Endothelial cell of umbilical vein (primary cell): ENCODE results near the gene CEP72. TPM values are rescaled to one million over a fixed set of nuclear protein-coding genes. Genes with fewer than 3 reads are reported as not detected.

Experiments
- BruUV-seq: library from RNA; stranded (reverse); fragments of 400-500 nt; replicated peaks from 2 replicates; lab custom pipeline; 2021; lab: Mats Ljungman, UMichigan
- CTCF ChIA-PET: fragments of 300-600, 350-600 bp; sonication (Branson Sonifier 250); formaldehyde crosslinking; loops from one replicate; lab custom pipeline; 2021; ENCODE audit warnings: antibody characterized with exemption, inconsistent platforms; lab: Charles Lee
- POLR2A ChIA-PET: fragments of 300-600, 350-600 bp; sonication (Branson Sonifier 250); formaldehyde crosslinking; loops from one replicate; lab custom pipeline; 2021; ENCODE audit warnings: antibody characterized with exemption, inconsistent platforms; lab: Charles Lee
- DNase-seq: peaks from one replicate; pipeline ENCODE4 v3.0.0-alpha.2; 2011; ENCODE audit warnings: low read depth, low spot score
- FAIRE-seq: peaks from 2 replicates; lab custom pipeline; 2011; peaks lifted over from hg19 to GRCh38; lab: Jason Lieb, UNC
- H2AFZ ChIP-seq: 2 replicates; pipeline ENCODE4 v1.6.0; 2012; ENCODE audit warnings: low read depth, low read length, control low read depth, inconsistent platforms
- H3K27ac ChIP-seq: 2 replicates; pipeline ENCODE4 v1.5.1; 2011; ENCODE audit warnings: low read depth, mild to moderate bottlenecking, control low read depth, low read length, moderate library complexity; ENCODE audit not compliant: insufficient read depth
- H3K27me3 ChIP-seq, 2 experiments: 2 replicates each; pipeline versions ENCODE4 v1.6.0 to v1.6.1; 2011; ENCODE audit warnings: low read length in 2 of 2, mixed read lengths in 1 of 2; ENCODE audit not compliant: control insufficient read depth in 2 of 2, insufficient read depth in 2 of 2
- H3K36me3 ChIP-seq, 2 experiments: 2 replicates in 1 of 2; 3 replicates in 1 of 2; pipeline ENCODE4 v1.5.1; 2011; ENCODE audit warnings: low read length in 2 of 2, mild to moderate bottlenecking in 1 of 2, moderate library complexity in 1 of 2; ENCODE audit not compliant: control insufficient read depth in 2 of 2, insufficient read depth in 2 of 2; ENCODE audit errors: extremely low read depth in 1 of 2
- H3K4me1 ChIP-seq: 3 replicates; pipeline ENCODE4 v1.5.1; 2011; ENCODE audit warnings: mild to moderate bottlenecking, low read length; ENCODE audit not compliant: control insufficient read depth, insufficient read depth; ENCODE audit errors: extremely low read depth
- H3K4me2 ChIP-seq: 2 replicates; pipeline ENCODE4 v1.6.1; 2011; ENCODE audit warnings: low read length, control low read depth, mixed read lengths; ENCODE audit not compliant: insufficient read depth
- H3K4me3 ChIP-seq, 3 experiments: fragments of 200-600 bp in 1 of 3; sonication (generic), shearing (Covaris generic) in 1 of 3; replicated peaks in 1 of 3; 2 replicates each; pipeline ENCODE4 v1.5.1; 2011 to 2016; ENCODE audit warnings: control low read depth in 3 of 3, low read length in 3 of 3, mild to moderate bottlenecking in 2 of 3, inconsistent platforms in 1 of 3, low read depth in 1 of 3, moderate library complexity in 1 of 3; ENCODE audit not compliant: insufficient read depth in 1 of 3
- H3K79me2 ChIP-seq: 2 replicates; pipeline ENCODE4 v1.6.0; 2012; ENCODE audit warnings: low read length, inconsistent platforms; ENCODE audit not compliant: control insufficient read depth, insufficient read depth
- H3K9ac ChIP-seq: replicated peaks from 2 replicates; pipeline ENCODE3; 2011; ENCODE audit warnings: low read length, control low read depth; ENCODE audit not compliant: insufficient read depth; ENCODE audit errors: extremely low read depth
- H3K9me1 ChIP-seq: replicated peaks from 3 replicates; pipeline ENCODE4 v1.6.0; 2011; ENCODE audit warnings: mild to moderate bottlenecking, low read length; ENCODE audit not compliant: control insufficient read depth, insufficient read depth; ENCODE audit errors: extremely low read depth
- H3K9me3 ChIP-seq: replicated peaks from 2 replicates; pipeline ENCODE4 v1.5.1; 2012; ENCODE audit warnings: low read length, inconsistent platforms; ENCODE audit not compliant: control insufficient read depth, insufficient read depth
- H4K20me1 ChIP-seq: replicated peaks from 2 replicates; pipeline ENCODE3; 2011; ENCODE audit warnings: mild to moderate bottlenecking, low read length; ENCODE audit not compliant: control insufficient read depth, insufficient read depth; ENCODE audit errors: extremely low read depth
- EZH2 ChIP-seq: IDR thresholded peaks from 2 replicates; pipeline ENCODE4 v1.6.1; 2012; ENCODE audit warnings: borderline replicate concordance, low read depth, mild to moderate bottlenecking, moderate library complexity, low read length, inconsistent platforms; ENCODE audit not compliant: severe bottlenecking
- FOS ChIP-seq: IDR thresholded peaks from 2 replicates; pipeline ENCODE4 v1.6.1; 2011; ENCODE audit warnings: mild to moderate bottlenecking, low read length, moderate library complexity, borderline replicate concordance; ENCODE audit not compliant: insufficient read depth
- GATA2 ChIP-seq: IDR thresholded peaks from 2 replicates; pipeline ENCODE4 v1.7.0; 2011; ENCODE audit warnings: low read depth, mild to moderate bottlenecking, moderate library complexity, mixed read lengths, low read length; ENCODE audit not compliant: insufficient read length, insufficient read depth
- JUN ChIP-seq: IDR thresholded peaks from 2 replicates; pipeline ENCODE4 v1.6.1; 2011; ENCODE audit warnings: borderline replicate concordance, low read depth; ENCODE audit not compliant: insufficient read length, insufficient read depth
- MAX ChIP-seq: IDR thresholded peaks from 2 replicates; pipeline ENCODE4 v1.6.1; 2011; ENCODE audit not compliant: insufficient read depth, insufficient read length
- MYC ChIP-seq: IDR thresholded peaks from one replicate; pipeline ENCODE4 v1.6.1; 2011; ENCODE audit warnings: mild to moderate bottlenecking, low read depth, low read length
- POLR2A ChIP-seq: IDR thresholded peaks from 2 replicates; pipeline ENCODE4 v1.6.1; 2012; ENCODE audit warnings: low read depth, mild to moderate bottlenecking, control low read depth, low read length
- POLR2AphosphoS5 ChIP-seq: IDR thresholded peaks from 2 replicates; pipeline ENCODE4 v1.6.1; 2012; ENCODE audit warnings: low read depth, mild to moderate bottlenecking, control low read depth, low read length, moderate library complexity; ENCODE audit not compliant: insufficient read depth
- dilution Hi-C: fragments of 300-500 bp; cut with MboI; formaldehyde crosslinking; loops from one replicate; pipeline ENCODE4 v1.15.0; 2019; ENCODE audit warnings: low sequenced_read_pairs; ENCODE audit not compliant: extremely low pct_ligation_motif_present
- intact Hi-C: fragments of 100-400 bp; cut with micrococcal nuclease; formaldehyde crosslinking; loops from one replicate; pipeline ENCODE4 v1.10.0; 2022
- polyA plus RNA-seq, 4 experiments: library from polyadenylated mRNA; depleted of rRNA in 3 of 4; stranded (reverse) in 3 of 4; unstranded in 1 of 4; fragments of >200 nt; gene quantifications; 2 replicates each; pipeline versions ENCODE4 v1.2.1 to v1.2.3, GENCODE V29; 2011 to 2012; ENCODE audit warnings: missing spikeins in 1 of 4
- total RNA-seq: library from RNA; stranded (reverse); gene quantifications from 2 replicates; pipeline ENCODE4 v1.2.3, GENCODE V29; 2021
- TF ChIP-seq, protein P1 (sequence below), 2 donors: IDR thresholded peaks; 1 replicate in 1 of 2; 2 replicates in 1 of 2; pipeline ENCODE4 v1.5.1; 2011; ENCODE audit warnings: low read length in 2 of 2, mild to moderate bottlenecking in 2 of 2, moderate library complexity in 2 of 2, control low read depth in 1 of 2, inconsistent platforms in 1 of 2, low read depth in 1 of 2; ENCODE audit not compliant: insufficient read depth in 1 of 2; ENCODE audit errors: extremely low read depth in 1 of 2

Gene CEP72
- total and polyA plus RNA-seq, 2 donors (not counting 3 experiments of a cell fraction or from before 2014, with no cell fraction given) = 2.9 to 9.5 TPM

GRCh38 chr5:618450-618849 is 6.3 kb downstream of the CEP72 start:
- H3K27ac ChIP-seq = no peak overlapping the region
- no peak overlapping the region for H3K4me2 ChIP-seq
- dilution Hi-C loops (no loop called here), intact Hi-C loops (no loop called here)
- no peak overlapping the region for H2AFZ ChIP-seq
- H3K27me3 ChIP-seq = no peaks in the 10 kb centered on the region
- ChIA-PET POLR2A (no interaction called here), CTCF (no interaction called here)
- no TSS peak for BruUV-seq
- FAIRE-seq (no peak), DNase-seq (no peak)
- no peaks in the 10 kb centered on the region for H3K4me1 ChIP-seq
- no peak overlapping the region for H3K4me3 ChIP-seq
- H3K79me2 ChIP-seq = peaks cover 24% of the 10 kb centered on the region
- H3K9me3 ChIP-seq = no peaks in the 10 kb centered on the region
- H3K9ac ChIP-seq = no peak overlapping the region
- no peaks in the 10 kb centered on the region for H4K20me1 ChIP-seq
- H3K36me3 ChIP-seq = peaks cover 0 to 8% of the 10 kb centered on the region in 2 experiments
- TF ChIP-seq POLR2A (no peak), FOS (no peak), POLR2AphosphoS5 (no peak), MAX (no peak), GATA2 (no peak), EZH2 (no peak), JUN (no peak), MYC (no peak)
- TF ChIP-seq, protein P1, sequence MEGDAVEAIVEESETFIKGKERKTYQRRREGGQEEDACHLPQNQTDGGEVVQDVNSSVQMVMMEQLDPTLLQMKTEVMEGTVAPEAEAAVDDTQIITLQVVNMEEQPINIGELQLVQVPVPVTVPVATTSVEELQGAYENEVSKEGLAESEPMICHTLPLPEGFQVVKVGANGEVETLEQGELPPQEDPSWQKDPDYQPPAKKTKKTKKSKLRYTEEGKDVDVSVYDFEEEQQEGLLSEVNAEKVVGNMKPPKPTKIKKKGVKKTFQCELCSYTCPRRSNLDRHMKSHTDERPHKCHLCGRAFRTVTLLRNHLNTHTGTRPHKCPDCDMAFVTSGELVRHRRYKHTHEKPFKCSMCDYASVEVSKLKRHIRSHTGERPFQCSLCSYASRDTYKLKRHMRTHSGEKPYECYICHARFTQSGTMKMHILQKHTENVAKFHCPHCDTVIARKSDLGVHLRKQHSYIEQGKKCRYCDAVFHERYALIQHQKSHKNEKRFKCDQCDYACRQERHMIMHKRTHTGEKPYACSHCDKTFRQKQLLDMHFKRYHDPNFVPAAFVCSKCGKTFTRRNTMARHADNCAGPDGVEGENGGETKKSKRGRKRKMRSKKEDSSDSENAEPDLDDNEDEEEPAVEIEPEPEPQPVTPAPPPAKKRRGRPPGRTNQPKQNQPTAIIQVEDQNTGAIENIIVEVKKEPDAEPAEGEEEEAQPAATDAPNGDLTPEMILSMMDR (IDR thresholded peaks at IDR 0.05; ENCODE audit: extremely low read depth in 1 of 2, insufficient read depth in 1 of 2, low read depth in 1 of 2, low read length in 2 of 2) = no peak
- no peaks in the 10 kb centered on the region for H3K9me1 ChIP-seq
